Activated naive CD4-positive, alpha-beta T cell treated with Interleukin-2 at 50 U/mL for 16 hours (primary cell): ENCODE measurements around the gene CPPED1.
A peak's percentile ranks its signal among the peaks of the same experiment; 100 is the strongest.

ENCODE experiments used
- DNase-seq: peaks from one replicate; pipeline ENCODE4 v3.0.0-alpha.2; 2020

Gene CPPED1

DNA sequence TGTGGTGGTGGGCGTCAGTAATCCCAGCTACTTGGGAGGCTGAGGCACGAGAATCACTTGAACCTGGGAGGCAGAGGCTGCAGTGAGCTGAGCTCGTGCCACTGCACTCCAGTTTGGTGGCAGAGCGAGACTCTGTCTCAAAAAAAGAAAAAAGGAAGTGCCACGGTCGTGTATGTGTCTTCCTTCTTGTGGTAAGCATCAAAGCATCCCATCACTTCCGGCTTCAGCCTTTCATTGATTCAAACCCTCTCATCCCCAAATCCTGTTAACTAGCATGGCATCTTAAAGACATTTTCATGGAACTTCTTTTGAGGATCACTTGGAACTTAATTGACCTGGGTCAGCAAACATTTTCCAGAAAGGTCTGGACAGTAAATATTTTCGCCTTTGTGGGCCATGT lies 126.2 kb downstream of the CPPED1 start:
- no peak for DNase-seq

- no peak for DNase-seq
Measured at GRCh38 chr16:12675852-12676251, 127.8 kb downstream of the CPPED1 start.

DNA sequence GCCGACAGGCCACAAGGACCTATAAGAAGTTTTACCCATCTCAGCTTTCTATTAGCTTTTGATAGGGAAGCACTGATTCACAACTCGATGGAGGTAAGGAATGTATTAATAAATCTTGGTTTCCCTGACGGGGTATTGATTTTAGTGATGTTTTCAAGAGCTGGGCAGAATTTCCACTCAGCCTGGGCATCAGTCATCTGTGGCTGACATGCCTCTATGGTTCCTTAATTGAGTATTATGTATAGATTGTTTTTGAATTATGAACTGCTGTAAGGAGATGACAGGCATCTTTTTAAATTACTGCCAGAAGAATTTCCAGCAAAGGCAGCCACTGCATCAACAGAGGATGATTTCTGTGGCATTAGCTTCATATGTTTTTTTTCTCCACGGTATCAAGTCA lies 128.6 kb downstream of the CPPED1 start:
- no peak for DNase-seq

DNA sequence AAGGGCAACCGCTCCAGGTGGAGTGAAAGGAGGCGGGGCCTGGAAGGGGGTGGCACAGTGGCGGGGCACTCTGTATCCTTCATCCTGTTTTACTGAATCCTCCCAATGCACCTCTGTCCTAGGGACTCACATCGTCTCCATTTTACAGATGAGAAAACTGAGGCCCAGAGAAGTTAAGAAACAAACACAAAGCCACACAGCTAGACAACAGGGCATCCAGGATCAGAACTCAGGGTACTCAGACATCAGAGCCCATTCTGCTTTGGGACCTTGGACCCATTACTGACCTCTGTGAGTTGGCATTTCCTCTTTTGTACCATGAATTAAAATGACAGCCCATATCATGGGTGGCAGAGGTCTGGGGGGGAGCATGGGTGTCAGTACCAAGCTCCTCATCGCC lies 129.2 kb downstream of the CPPED1 start:
- DNase-seq: no peak

GRCh38 chr16:12674071-12674470 lies 129.6 kb downstream of the CPPED1 start:
- no peak for DNase-seq

DNA sequence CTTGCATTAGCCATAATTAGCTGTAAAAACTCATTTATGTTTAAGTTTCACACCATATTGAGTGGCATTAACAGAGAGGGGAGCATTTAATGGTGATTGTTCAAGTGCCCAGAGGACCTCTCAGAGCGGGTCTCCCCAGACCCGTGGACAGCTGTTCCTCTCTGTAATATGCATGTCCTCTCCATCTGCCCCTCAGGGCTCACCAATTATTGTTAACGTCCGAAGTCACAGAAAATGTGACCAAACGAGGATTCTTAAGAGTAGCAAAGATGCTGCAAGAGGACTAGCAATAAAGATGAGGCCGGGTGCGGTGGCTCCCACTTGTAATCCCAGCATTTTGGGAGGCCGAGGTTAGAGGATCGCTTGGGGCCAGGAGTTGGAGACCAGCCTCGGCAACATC lies 130.2 kb downstream of the CPPED1 start:
- no peak for DNase-seq

GRCh38 chr16:12672986-12673385 lies 130.7 kb downstream of the CPPED1 start:
- no peak for DNase-seq

DNA sequence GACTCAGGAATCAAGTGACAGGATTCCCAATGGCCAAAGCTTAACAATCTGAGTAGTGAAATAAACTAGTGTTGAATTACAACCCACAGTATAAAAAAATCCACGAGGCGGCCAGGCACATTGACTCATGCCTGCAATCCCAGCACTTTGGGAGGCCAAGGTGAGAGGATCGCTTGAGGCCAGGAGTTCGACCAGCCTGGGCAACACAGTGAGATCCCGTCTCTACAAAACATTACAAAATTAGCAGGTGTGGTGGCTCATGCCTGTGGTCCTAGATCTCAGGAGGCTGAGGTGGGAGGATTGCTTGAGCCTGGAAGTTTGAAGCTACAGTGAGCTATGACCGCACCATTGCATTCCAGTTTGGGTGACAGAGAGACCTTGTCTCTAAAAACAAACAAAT lies 133.8 kb downstream of the CPPED1 start:
- no peak for DNase-seq

DNA sequence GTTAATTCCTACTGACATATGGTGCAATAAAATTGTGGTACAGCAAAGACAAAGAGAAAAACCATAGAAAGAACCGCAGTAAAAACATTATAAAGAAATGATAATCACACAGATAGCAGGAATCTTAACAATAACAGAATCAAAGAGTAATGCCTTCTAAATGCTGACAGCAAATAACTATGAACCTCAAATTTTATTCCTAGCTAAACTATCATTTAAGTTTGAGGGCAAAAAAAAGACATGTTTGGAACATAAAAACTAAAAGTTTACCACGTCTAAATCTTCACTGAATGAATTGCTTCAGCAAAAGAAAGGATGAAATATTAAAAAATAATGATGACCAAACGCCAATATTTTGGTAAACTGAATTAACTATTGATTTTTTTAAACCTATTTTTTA lies 135.8 kb downstream of the CPPED1 start:
- DNase-seq: no peak

DNA sequence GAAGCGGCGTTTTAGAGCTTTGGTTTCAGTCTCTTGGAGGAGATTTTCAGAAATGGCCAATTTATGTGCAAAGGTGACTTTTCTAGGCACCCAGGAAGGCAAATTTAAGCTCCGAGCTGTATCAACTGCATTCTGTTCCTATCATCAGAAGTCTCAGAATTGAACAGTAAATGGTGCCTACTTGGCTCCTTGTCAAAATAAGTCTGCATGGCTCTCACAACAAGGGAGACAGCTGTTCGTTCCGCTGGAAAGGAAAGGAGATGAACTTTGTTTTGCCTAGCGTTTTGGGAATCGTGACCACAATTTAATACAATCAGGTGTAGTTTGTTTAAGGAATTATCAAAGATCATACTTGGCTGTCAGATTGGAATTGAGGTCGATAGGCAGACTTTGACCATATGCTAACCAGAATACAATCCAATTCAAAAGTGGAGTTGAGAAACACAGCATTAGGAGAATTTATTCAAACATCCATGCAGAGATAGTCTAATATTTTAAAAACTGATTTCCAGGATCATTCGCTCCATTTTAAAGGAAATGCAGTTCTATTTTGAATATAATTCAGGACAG lies 139.4 kb downstream of the CPPED1 start:
- DNase-seq: no peak

DNA sequence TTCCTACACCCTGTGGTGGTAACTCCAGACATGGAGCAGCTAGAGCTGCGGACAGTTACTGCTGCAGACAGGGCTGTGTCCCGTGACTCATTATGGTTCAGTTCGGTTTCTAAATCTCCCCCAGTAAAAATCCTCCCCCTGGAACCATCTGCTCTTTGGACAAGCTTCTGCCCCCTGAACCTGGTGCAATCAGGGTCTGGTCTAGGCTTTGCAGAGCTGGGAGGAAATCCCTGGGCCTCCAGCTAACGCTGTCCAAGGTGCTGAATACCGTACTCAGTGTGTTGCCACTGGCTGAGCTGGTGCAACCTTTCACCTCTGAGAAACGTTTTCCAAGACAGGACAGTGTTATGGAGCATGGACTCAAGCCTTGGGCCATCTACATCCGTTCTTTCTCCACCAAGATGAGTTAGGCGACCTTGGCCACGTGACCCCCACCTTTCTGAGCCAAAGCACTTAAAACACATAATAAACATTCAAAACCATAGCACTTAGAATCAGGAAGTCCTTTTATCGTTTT lies 142.0 kb downstream of the CPPED1 start:
- peak; percentile 3 for DNase-seq

DNA sequence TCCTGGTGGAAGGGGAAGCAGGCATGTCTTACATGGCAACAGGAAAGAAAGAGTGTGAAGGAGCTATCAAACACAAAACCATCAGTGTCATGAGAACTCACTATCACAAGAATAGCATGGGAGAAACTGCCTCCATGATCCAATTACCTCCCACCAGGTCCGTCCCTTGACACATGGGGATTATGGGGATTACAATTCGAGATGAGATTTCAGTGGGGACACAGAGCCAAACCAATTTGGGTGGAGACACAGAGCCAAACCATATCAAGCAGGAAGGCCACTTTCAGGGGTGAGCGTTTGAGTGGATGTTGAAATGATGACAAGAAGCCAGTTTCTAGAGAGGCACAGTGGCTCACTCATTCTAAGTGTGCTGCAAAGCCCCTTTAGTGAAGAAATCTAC lies 143.8 kb downstream of the CPPED1 start:
- no peak for DNase-seq

- DNase-seq: no peak
Measured at GRCh38 chr16:12658506-12658905, 145.2 kb downstream of the CPPED1 start.

DNA sequence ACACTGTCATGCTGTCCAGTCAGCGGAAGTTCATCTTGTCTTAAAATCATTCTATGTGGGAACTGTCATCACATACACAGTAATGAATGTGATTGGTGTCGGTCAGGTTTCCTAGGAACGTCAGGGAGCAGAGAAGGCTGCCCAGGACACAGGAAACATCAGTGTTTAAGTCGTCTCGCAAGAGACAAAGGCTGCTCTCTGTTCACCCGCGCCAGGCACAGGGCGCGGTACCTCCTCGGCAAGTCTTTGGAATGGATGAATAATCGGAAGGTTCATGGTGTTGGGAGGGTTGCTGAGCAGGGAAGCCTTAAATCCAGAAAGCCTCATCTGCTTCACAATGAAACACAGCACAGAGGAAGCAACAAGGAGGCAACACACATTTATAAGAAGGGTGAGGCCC lies 148.2 kb downstream of the CPPED1 start:
- no peak for DNase-seq

DNA sequence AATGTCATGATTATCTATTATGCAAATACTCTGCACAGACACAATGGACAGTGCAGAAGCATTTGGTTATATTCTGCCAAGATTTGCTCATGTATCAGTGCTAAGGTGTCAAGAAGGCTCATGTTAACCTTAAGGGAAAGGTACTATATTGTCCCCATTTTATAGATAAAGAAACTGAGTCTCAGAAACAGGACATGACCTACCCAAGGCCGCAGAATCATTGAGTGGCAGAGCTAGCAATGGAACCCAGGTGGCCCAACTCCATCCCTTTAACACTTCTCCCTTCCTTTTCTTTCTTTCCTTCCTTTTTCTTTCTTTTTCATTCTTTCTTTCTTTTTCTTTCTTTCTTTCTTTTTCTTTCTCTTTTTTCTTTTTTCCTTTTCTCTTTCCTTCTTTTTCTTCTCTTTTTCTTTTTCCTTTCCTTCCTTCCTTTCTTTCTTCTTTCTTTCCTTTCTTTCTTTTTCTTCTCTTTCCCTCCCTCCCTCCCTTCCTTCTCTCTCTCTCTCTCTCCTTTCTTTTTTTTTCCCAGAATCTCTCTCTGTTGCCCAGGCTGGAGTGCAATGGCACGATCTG lies 149.8 kb downstream of the CPPED1 start:
- no peak for DNase-seq

DNA sequence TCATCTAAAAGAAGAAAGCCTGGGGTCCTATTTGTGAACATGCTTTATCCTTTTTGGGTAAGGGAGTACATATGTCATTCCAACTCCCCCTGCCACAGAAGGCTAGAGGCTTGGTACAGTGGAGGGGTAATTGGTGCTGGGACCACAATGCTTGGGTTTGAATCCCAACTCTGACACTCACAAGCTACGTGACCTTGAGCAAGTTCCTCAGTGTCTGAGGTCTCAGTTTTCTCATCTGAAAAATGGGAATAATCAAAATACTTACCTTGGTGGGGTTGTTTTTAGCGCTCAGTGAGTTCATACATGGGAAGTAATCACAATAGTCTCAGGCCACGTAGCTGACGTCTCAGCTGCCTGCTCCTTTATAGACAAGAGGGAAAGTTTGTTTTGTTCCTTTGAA lies 150.8 kb downstream of the CPPED1 start:
- no peak for DNase-seq

- DNase-seq: no peak
Measured at GRCh38 chr16:12651765-12652512, 151.7 kb downstream of the CPPED1 start.

DNA sequence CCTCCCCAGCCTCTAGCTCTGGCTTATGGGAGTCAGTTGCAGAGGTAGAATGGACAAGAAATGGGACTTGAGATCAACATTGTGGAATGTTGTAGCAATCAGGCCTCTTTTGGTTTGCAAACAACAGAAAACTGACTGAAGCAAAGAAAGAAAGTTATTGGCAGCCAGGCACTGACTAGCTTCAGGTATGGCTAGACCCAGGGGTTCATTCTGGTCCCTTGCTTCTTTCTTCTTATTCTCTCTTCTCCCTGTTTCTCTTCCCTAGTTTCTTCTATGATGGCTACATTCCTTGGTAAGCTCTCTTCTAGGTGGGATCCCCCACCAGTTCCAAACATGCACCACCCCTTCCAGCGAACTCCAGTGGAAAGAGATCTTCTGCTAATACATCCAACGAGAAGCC lies 154.3 kb downstream of the CPPED1 start:
- DNase-seq: no peak

DNA sequence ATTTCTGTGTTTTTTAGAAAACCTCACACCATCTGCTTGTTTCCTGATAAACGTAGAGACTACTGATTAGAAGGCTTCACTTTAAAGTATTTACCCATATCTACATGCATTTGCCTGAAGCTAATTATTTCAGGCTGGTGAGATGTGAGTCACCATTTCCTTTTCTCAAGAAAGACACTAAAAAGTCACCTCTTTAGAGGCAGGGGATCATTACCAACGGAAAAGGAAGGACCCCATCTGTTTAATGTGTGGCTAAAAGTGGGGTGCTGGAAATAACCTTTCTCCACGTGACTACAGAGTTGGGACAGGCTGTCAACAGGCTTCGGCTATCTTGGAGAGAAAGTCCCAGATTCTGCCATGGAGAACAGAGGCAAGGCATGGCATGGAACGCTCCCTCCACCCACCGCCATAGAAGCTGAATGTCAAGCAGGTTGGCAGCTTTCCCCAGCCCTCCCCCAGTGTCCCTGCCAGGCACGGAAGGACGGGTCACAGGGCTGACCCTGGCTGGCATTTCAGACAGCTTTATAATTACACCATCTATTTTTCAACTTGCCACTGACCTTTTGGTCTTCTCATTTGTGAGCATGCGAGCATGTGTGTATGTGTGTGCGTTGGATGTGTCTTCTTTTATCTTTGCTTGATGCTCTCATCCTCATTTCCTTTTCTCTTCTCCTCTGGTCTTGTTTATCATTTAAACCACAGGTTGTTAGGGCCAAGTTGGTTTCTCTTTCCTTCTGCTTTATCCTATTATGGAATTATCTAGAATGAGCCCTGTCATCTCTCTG lies 157.0 kb downstream of the CPPED1 start:
- DNase-seq: peak; percentile 23

- DNase-seq: no peak
Measured at GRCh38 chr16:12646098-12646489, 157.6 kb downstream of the CPPED1 start.

GRCh38 chr16:12643034-12643455 lies 160.6 kb downstream of the CPPED1 start:
- DNase-seq: no peak

- DNase-seq: no peak
Measured at GRCh38 chr16:12639044-12639443, 164.6 kb downstream of the CPPED1 start.

- no peak for DNase-seq
Measured at GRCh38 chr16:12637002-12637401, 166.7 kb downstream of the CPPED1 start.

- DNase-seq: no peak
Measured at GRCh38 chr16:12629271-12629670, 174.4 kb downstream of the CPPED1 start.
